ENCODE measurements around the gene NOTCH2. TPM values are rescaled to one million over a fixed set of nuclear protein-coding genes. Genes with fewer than 3 reads are reported as not detected.

Gene NOTCH2
- total and polyA plus RNA-seq, 7 donors, result 2.8 to 88.9 (median 45.9) TPM

GRCh38 chr1:119879510-119880434 lies 189.7 kb downstream of the NOTCH2 start:
- H3K36me3 ChIP-seq, result no peaks in the 10 kb centered on the region
- TF ChIP-seq EP300 (IDR thresholded peaks at IDR 0.05), result no peak
- no peak for TF ChIP-seq POLR2AphosphoS5 (IDR thresholded peaks at IDR 0.05)
- TF ChIP-seq CTCF (IDR thresholded peaks at IDR 0.05), result no peak
- TF ChIP-seq POLR2A (IDR thresholded peaks at IDR 0.05), result no peak
- H3K27ac ChIP-seq, result no peak overlapping the region
- H3K9me3 ChIP-seq, result no peaks in the 10 kb centered on the region
- no peaks in the 10 kb centered on the region for H3K4me1 ChIP-seq
- 85 to 89% methylated on average over 12 of the region's 12 CpGs for WGBS, 2 donors
- intact Hi-C loops (cut with DNase I), result loop anchor here (5.0 kb wide), 1 partner anchor 68 kb away; no protein-coding TSS in a partner anchor
- DNase-seq, result no peak
- H3K27me3 ChIP-seq, result no peaks in the 10 kb centered on the region
- no peak overlapping the region for H3K4me3 ChIP-seq

DNA sequence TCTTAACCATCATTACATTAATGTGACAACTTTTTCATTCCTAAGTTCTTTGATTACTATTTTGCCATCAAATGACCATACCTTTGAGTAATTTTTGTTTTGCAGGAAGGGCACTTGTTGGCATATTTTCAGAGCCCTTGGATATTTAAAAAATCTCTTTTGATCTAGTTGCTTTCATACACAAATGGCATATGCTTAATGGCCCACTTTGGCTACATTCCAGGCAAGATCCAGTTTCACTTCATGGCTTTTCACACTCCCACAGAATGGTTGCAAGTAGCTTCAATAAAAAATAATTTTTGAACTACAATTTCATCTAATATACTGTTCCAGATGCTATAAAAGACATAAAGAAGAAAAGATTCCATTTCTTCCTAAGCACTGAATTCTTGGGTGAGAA lies 191.3 kb downstream of the NOTCH2 start:
- TF ChIP-seq EP300 (IDR thresholded peaks at IDR 0.05) (no peak), CTCF (IDR thresholded peaks at IDR 0.05) (no peak)
- Histone ChIP-seq H3K4me1 (peaks cover 0 to 16% (median 12%) of the 10 kb centered on the region in 4 donors), H3K27ac (no peak overlapping the region), H3K9me3 (no peaks in the 10 kb centered on the region), H3K27me3 (no peaks in the 10 kb centered on the region), H3K4me3 (no peak overlapping the region), H3K36me3 (no peaks in the 10 kb centered on the region)
- intact Hi-C loops (cut with DNase I), result loop anchor here (5.0 kb wide), 1 partner anchor 69 kb away; no protein-coding TSS in a partner anchor
- no peak for DNase-seq

GRCh38 chr1:119874186-119874585 lies 195.3 kb downstream of the NOTCH2 start:
- peaks cover 0 to 37% (median 27%) of the 10 kb centered on the region in 4 donors for H3K4me1 ChIP-seq
- TF ChIP-seq POLR2AphosphoS5 (IDR thresholded peaks at IDR 0.05), result no peak
- no peak for TF ChIP-seq CTCF (IDR thresholded peaks at IDR 0.05)
- no peak for TF ChIP-seq EP300 (IDR thresholded peaks at IDR 0.05)
- TF ChIP-seq POLR2A (IDR thresholded peaks at IDR 0.05), result no peak
- intact Hi-C loops (cut with DNase I), result no loop called here
- H3K36me3 ChIP-seq, result no peaks in the 10 kb centered on the region
- peak overlapping the region; percentile 13 to 66 (median 52) for H3K27ac ChIP-seq
- no peak overlapping the region for H3K4me3 ChIP-seq
- no peaks in the 10 kb centered on the region for H3K27me3 ChIP-seq
- DNase-seq, result no peak
- no peaks in the 10 kb centered on the region for H3K9me3 ChIP-seq
- 68 to 87% methylated on average over 2 of the region's 2 CpGs for WGBS, 2 donors

DNA sequence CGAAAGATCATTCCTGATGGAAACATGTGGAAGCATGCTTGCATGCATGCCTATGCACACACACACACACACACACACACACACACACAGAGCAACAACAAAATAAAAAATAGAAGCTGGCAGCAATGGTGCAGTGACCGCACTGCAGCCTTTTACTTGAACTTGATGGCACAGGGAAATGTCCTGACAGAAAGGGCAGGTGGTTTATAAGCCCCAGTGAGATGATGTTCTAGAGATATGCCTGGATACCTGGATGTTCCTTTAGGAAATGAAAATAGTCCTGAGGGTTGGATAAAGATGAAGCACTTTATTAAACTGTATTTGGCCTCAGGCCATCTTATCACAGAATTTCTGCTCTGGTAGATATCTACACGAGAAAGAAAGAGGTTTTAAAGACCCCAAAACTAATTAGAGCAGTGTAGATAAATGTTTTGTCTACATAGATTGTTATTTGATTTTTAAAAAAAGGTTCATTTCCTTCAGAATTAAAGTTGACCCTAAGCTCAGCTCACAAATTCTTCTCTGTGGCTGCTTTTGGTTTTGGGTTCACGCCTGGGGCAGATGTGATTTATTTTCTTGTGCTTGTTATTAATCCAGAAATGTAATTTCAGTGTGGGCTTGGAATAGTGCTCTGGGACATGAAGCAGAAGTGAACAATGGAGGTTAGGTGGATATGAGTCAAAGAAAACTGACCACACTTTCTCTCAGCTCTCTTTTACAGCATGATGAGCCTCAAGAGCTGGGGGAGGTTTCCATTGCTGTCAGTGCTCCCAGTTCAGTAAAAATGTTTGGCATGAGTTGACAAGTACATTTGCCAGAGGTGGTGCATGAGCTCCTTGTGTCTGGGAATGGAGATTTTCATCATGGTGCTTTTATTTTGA lies 196.1 kb downstream of the NOTCH2 start:
- H3K4me3 ChIP-seq, result no peak overlapping the region
- H3K36me3 ChIP-seq, result no peaks in the 10 kb centered on the region
- WGBS, 2 donors, result 75 to 76% methylated on average over 4 of the region's 4 CpGs
- no peaks in the 10 kb centered on the region for H3K27me3 ChIP-seq
- H3K4me1 ChIP-seq, result peaks cover 0 to 37% (median 27%) of the 10 kb centered on the region in 4 donors
- H3K27ac ChIP-seq, result peak overlapping the region; percentile 13 to 66 (median 52)
- no peak for TF ChIP-seq EP300 (IDR thresholded peaks at IDR 0.05)
- peak; percentile 6 to 70 (median 50) for TF ChIP-seq POLR2AphosphoS5 (IDR thresholded peaks at IDR 0.05)
- TF ChIP-seq POLR2A (IDR thresholded peaks at IDR 0.05), result no peak
- no peak for DNase-seq
- H3K9me3 ChIP-seq, result no peaks in the 10 kb centered on the region
- intact Hi-C loops (cut with DNase I), result no loop called here

- Histone ChIP-seq H3K27me3 (no peaks in the 10 kb centered on the region), H3K27ac (no peak overlapping the region), H3K4me1 (peaks cover 0 to 37% (median 27%) of the 10 kb centered on the region in 4 donors), H3K9me3 (no peaks in the 10 kb centered on the region), H3K36me3 (no peaks in the 10 kb centered on the region), H3K4me3 (no peak overlapping the region)
- WGBS, 2 donors, result 90% methylated on average over 4 of the region's 4 CpGs
- DNase-seq, result no peak
- intact Hi-C loops (cut with DNase I), result no loop called here
- TF ChIP-seq POLR2AphosphoS5 (IDR thresholded peaks at IDR 0.05) (no peak), CTCF (IDR thresholded peaks at IDR 0.05) (no peak), POLR2A (IDR thresholded peaks at IDR 0.05) (no peak), EP300 (IDR thresholded peaks at IDR 0.05) (no peak)
These were observed 197.6 kb downstream of the NOTCH2 start for GRCh38 chr1:119871881-119872280.
